ENCODE data around the gene PCDHGC5.

PCDHGC5 gene

GRCh38 chr5:141508798-141509611 lies 20.1 kb downstream of the PCDHGC5 start:
- no peak overlapping the region for H3K27ac ChIP-seq
- no peak for TF ChIP-seq ZFX (IDR thresholded peaks at IDR 0.05; ENCODE audit: borderline replicate concordance)

GRCh38 chr5:141510160-141510559 lies 21.3 kb downstream of the PCDHGC5 start:
- no peak overlapping the region for H3K27ac ChIP-seq
- TF ChIP-seq ZFX (IDR thresholded peaks at IDR 0.05; ENCODE audit: borderline replicate concordance) (no peak), CTCF (IDR thresholded peaks at IDR 0.05) (no peak)

GRCh38 chr5:141510850-141511601 lies 22.1 kb downstream of the PCDHGC5 start:
- no peak for TF ChIP-seq CTCF (IDR thresholded peaks at IDR 0.05)
- no peak for TF ChIP-seq ZFX (IDR thresholded peaks at IDR 0.05; ENCODE audit: borderline replicate concordance)
- no peak overlapping the region for H3K27ac ChIP-seq

GRCh38 chr5:141511771-141512325 lies 23.0 kb downstream of the PCDHGC5 start:
- TF ChIP-seq CTCF (IDR thresholded peaks at IDR 0.05) (no peak), ZFX (IDR thresholded peaks at IDR 0.05; ENCODE audit: borderline replicate concordance) (no peak)
- H3K27ac ChIP-seq = no peak overlapping the region

GRCh38 chr5:141512390-141512910 lies 23.6 kb downstream of the PCDHGC5 start:
- TF ChIP-seq ZFX (IDR thresholded peaks at IDR 0.05; ENCODE audit: borderline replicate concordance) (no peak), CTCF (IDR thresholded peaks at IDR 0.05) (peak; percentile 94)
- H3K27ac ChIP-seq = no peak overlapping the region

GRCh38 chr5:141512911-141513626 lies 24.2 kb downstream of the PCDHGC5 start:
- TF ChIP-seq ZFX (IDR thresholded peaks at IDR 0.05; ENCODE audit: borderline replicate concordance) (no peak), CTCF (IDR thresholded peaks at IDR 0.05) (no peak)
- H3K27ac ChIP-seq = no peak overlapping the region

Data from 22Rv1 (cell line).